ENCODE results near the gene AJAP1. TPM values are rescaled to one million over a fixed set of nuclear protein-coding genes. Genes with fewer than 3 reads are reported as not detected.

The AJAP1 gene
- polyA plus RNA-seq, 3 donors, result 0.11 to 1.5 (median 0.37) TPM

- WGBS, 3 donors, result 23 to 33% (median 32%) methylated on average over 39 of the region's 39 CpGs
- H3K27ac ChIP-seq (ENCODE audit: low read depth, low read length), result no peak overlapping the region
These were observed 56.4 kb downstream of the AJAP1 start for GRCh38 chr1:4710592-4711415.

- 40 to 61% (median 56%) methylated on average over 51 to 66 of the region's 66 CpGs for WGBS, 3 donors
- H3K27ac ChIP-seq (ENCODE audit: low read depth, low read length), result no peak overlapping the region
These were observed 57.2 kb downstream of the AJAP1 start for GRCh38 chr1:4711416-4712275.

- WGBS, 3 donors, result 66 to 79% (median 79%) methylated on average over 12 of the region's 12 CpGs
- H3K27ac ChIP-seq (ENCODE audit: low read depth, low read length), result no peak overlapping the region
These were observed 59.3 kb downstream of the AJAP1 start for GRCh38 chr1:4713669-4714068.

- H3K27ac ChIP-seq (ENCODE audit: low read depth, low read length), result no peak overlapping the region
These were observed 62.0 kb downstream of the AJAP1 start for GRCh38 chr1:4716406-4716805.

- H3K27ac ChIP-seq (ENCODE audit: low read depth, low read length), result no peak overlapping the region
- 67 to 90% (median 72%) methylated on average over 5 of the region's 5 CpGs for WGBS, 3 donors
These were observed 63.7 kb downstream of the AJAP1 start for GRCh38 chr1:4718071-4718470.

- WGBS, 3 donors, result 67 to 72% (median 68%) methylated on average over 10 of the region's 10 CpGs
- H3K27ac ChIP-seq (ENCODE audit: low read depth, low read length), result no peak overlapping the region
These were observed 68.7 kb downstream of the AJAP1 start for GRCh38 chr1:4723106-4723505.

- WGBS, 3 donors, result 87 to 93% (median 90%) methylated on average over 10 to 12 of the region's 12 CpGs
- no peak overlapping the region for H3K27ac ChIP-seq (ENCODE audit: low read depth, low read length)
These were observed 69.6 kb downstream of the AJAP1 start for GRCh38 chr1:4724001-4724400.

- WGBS, 3 donors, result 58 to 76% (median 72%) methylated on average over 8 of the region's 8 CpGs
These were observed 70.4 kb downstream of the AJAP1 start for GRCh38 chr1:4724695-4725250.

GRCh38 chr1:4725416-4725815 is 71.0 kb downstream of the AJAP1 start:
- no peak overlapping the region for H3K27ac ChIP-seq (ENCODE audit: low read depth, low read length)
- 70 to 76% (median 71%) methylated on average over 9 to 12 of the region's 12 CpGs for WGBS, 3 donors

More at GRCh38 chr1:4724695-4725250, 70.4 kb downstream of the AJAP1 start:
- no peak overlapping the region for H3K27ac ChIP-seq (ENCODE audit: low read depth, low read length)

- H3K27ac ChIP-seq (ENCODE audit: low read depth, low read length), result no peak overlapping the region
- 63 to 72% (median 64%) methylated on average over 26 of the region's 26 CpGs for WGBS, 3 donors
These were observed 72.4 kb downstream of the AJAP1 start for GRCh38 chr1:4726620-4727341.

- WGBS, 3 donors, result 64 to 82% (median 81%) methylated on average over 19 of the region's 19 CpGs
- H3K27ac ChIP-seq (ENCODE audit: low read depth, low read length), result no peak overlapping the region
These were observed 74.1 kb downstream of the AJAP1 start for GRCh38 chr1:4728319-4729089.

GRCh38 chr1:4729090-4729471 is 74.7 kb downstream of the AJAP1 start:
- 67 to 86% (median 84%) methylated on average over 12 of the region's 12 CpGs for WGBS, 3 donors

GRCh38 chr1:4730078-4730477 is 75.7 kb downstream of the AJAP1 start:
- H3K27ac ChIP-seq (ENCODE audit: low read depth, low read length), result no peak overlapping the region
- 46 to 72% (median 65%) methylated on average over 12 of the region's 12 CpGs for WGBS, 3 donors

More at GRCh38 chr1:4729090-4729471, 74.7 kb downstream of the AJAP1 start:
- H3K27ac ChIP-seq (ENCODE audit: low read depth, low read length), result no peak overlapping the region

GRCh38 chr1:4733446-4734177 is 79.2 kb downstream of the AJAP1 start:
- WGBS, 3 donors, result 64 to 76% (median 68%) methylated on average over 27 of the region's 27 CpGs
- no peak overlapping the region for H3K27ac ChIP-seq (ENCODE audit: low read depth, low read length)

- no peak overlapping the region for H3K27ac ChIP-seq (ENCODE audit: low read depth, low read length)
- WGBS, 3 donors, result 72 to 78% (median 78%) methylated on average over 6 of the region's 6 CpGs
These were observed 79.8 kb downstream of the AJAP1 start for GRCh38 chr1:4734219-4734618.

GRCh38 chr1:4734791-4735190 is 80.4 kb downstream of the AJAP1 start:
- WGBS, 3 donors, result 75 to 88% (median 88%) methylated on average over 22 of the region's 22 CpGs
- no peak overlapping the region for H3K27ac ChIP-seq (ENCODE audit: low read depth, low read length)

GRCh38 chr1:4736254-4736653 is 81.8 kb downstream of the AJAP1 start:
- 27 to 60% (median 28%) methylated on average over 7 of the region's 7 CpGs for WGBS, 3 donors
- no peak overlapping the region for H3K27ac ChIP-seq (ENCODE audit: low read depth, low read length)

Measured in adipose tissue (tissue), 3 donors.